GM12872 (cell line): ENCODE measurements around the gene H6PD.

Source experiments
- TF ChIP-seq, protein P1 (sequence below): IDR thresholded peaks from 3 replicates; pipeline ENCODE4 v1.5.1; 2011; ENCODE audit warnings: low read depth, mild to moderate bottlenecking, low read length, moderate library complexity; ENCODE audit not compliant: insufficient read depth

Gene H6PD

GRCh38 chr1:9319789-9320519 lies 85.4 kb downstream of the H6PD start:
- TF ChIP-seq, protein P1, sequence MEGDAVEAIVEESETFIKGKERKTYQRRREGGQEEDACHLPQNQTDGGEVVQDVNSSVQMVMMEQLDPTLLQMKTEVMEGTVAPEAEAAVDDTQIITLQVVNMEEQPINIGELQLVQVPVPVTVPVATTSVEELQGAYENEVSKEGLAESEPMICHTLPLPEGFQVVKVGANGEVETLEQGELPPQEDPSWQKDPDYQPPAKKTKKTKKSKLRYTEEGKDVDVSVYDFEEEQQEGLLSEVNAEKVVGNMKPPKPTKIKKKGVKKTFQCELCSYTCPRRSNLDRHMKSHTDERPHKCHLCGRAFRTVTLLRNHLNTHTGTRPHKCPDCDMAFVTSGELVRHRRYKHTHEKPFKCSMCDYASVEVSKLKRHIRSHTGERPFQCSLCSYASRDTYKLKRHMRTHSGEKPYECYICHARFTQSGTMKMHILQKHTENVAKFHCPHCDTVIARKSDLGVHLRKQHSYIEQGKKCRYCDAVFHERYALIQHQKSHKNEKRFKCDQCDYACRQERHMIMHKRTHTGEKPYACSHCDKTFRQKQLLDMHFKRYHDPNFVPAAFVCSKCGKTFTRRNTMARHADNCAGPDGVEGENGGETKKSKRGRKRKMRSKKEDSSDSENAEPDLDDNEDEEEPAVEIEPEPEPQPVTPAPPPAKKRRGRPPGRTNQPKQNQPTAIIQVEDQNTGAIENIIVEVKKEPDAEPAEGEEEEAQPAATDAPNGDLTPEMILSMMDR, result no peak
